Left lung (tissue), 8 donors: ENCODE data around the gene OR1J1. TPM values are rescaled to one million over a fixed set of nuclear protein-coding genes. Genes with fewer than 3 reads are reported as not detected.

Experiments used
- polyA plus RNA-seq, 6 donors: library from polyadenylated mRNA; unstranded; fragments of 120-200 nt; gene quantifications; one replicate each; pipeline ENCODE4 v1.2.1, GENCODE V29; 2013; ENCODE audit not compliant: insufficient read length in 6 of 6
- total RNA-seq, 2 donors: library from RNA; stranded (reverse); fragmentation: NEBNext Ultra II Directional; extraction: Animal tissue kit (Norgen Biotek cat#: 25700); gene quantifications; one replicate each; pipeline ENCODE4 v1.2.1, GENCODE V29; 2021
- donor health status: DM: no; HTN: yes; CAD: no.
- donor health status: DM: no; HTN: no; CAD: no.

Gene OR1J1
- total and polyA plus RNA-seq, 8 donors = not detected

Other genes starting within 250 kb of the OR1J1 start
- gene LHX6, start 249.0 kb downstream of the OR1J1 start, total RNA-seq = 1 to 10 TPM; 4.8 to 9.1 TPM
- 10 to 100 TPM; 17.6 to 25.4 (median 18.6) TPM for gene LHX6, start 249.0 kb downstream of the OR1J1 start, polyA plus RNA-seq
- gene RBM18, start 213.1 kb downstream of the OR1J1 start, total RNA-seq = 10 to 100 TPM; 17.8 to 21.6 TPM
- 10 to 100 TPM; 27.9 to 38.7 (median 30.1) TPM for gene RBM18, start 213.1 kb downstream of the OR1J1 start, polyA plus RNA-seq
- gene MRRF, start 213.0 kb downstream of the OR1J1 start, total RNA-seq = 10 to 100 TPM; 21.3 to 35.7 TPM
- gene MRRF, start 213.0 kb downstream of the OR1J1 start, polyA plus RNA-seq = 10 to 100 TPM; 36.4 to 53.0 (median 42.0) TPM
- gene PTGS1, start 106.9 kb downstream of the OR1J1 start, total RNA-seq = 10 to 100 TPM; 12.9 to 16.3 TPM
- 1 to 10 TPM; 3.8 to 5.4 (median 4.3) TPM for gene PTGS1, start 106.9 kb downstream of the OR1J1 start, polyA plus RNA-seq
- gene OR1J2, start 32.9 kb upstream of the OR1J1 start, total RNA-seq = not detected
- not detected for gene OR1J2, start 32.9 kb upstream of the OR1J1 start, polyA plus RNA-seq
- not detected for gene OR1J4, start 41.2 kb upstream of the OR1J1 start, total RNA-seq
- gene OR1J4, start 41.2 kb upstream of the OR1J1 start, polyA plus RNA-seq = not detected
- not detected for gene OR1N1, start 49.4 kb upstream of the OR1J1 start, total RNA-seq
- gene OR1N1, start 49.4 kb upstream of the OR1J1 start, polyA plus RNA-seq = not detected
- not detected for gene OR1N2, start 75.2 kb upstream of the OR1J1 start, total RNA-seq
- gene OR1N2, start 75.2 kb upstream of the OR1J1 start, polyA plus RNA-seq = not detected
- not detected for gene OR1L8, start 105.5 kb upstream of the OR1J1 start, total RNA-seq
- gene OR1L8, start 105.5 kb upstream of the OR1J1 start, polyA plus RNA-seq = under 1 TPM; 0.10 to 0.52 (median 0.37) TPM
- gene OR1Q1, start 136.8 kb upstream of the OR1J1 start, total RNA-seq = not detected
- gene OR1Q1, start 136.8 kb upstream of the OR1J1 start, polyA plus RNA-seq = under 1 TPM in 1 of 6 donors, not detected in 5; 0.21 TPM
- under 1 TPM in 1 of 2 donors, not detected in 1; 0.29 TPM for gene OR1B1, start 179.7 kb upstream of the OR1J1 start, total RNA-seq
- under 1 TPM in 1 of 6 donors, not detected in 5; 0.20 TPM for gene OR1B1, start 179.7 kb upstream of the OR1J1 start, polyA plus RNA-seq
- not detected for gene OR1L1, start 183.8 kb upstream of the OR1J1 start, total RNA-seq
- not detected for gene OR1L1, start 183.8 kb upstream of the OR1J1 start, polyA plus RNA-seq
- gene OR1L3, start 197.2 kb upstream of the OR1J1 start, total RNA-seq = not detected
- not detected for gene OR1L3, start 197.2 kb upstream of the OR1J1 start, polyA plus RNA-seq
- not detected for gene OR1L4, start 246.1 kb upstream of the OR1J1 start, total RNA-seq
- not detected for gene OR1L4, start 246.1 kb upstream of the OR1J1 start, polyA plus RNA-seq